Vagina (tissue), 2 donors: ENCODE results near the gene EYS.

Experiments
- POLR2A ChIP-seq, 2 donors: fragments of 450-650 bp; IDR thresholded peaks; one replicate each; pipeline ENCODE4 v1.6.1; 2017; ENCODE audit warnings: antibody characterized with exemption in 2 of 2, mild to moderate bottlenecking in 2 of 2, moderate library complexity in 2 of 2
- POLR2AphosphoS5 ChIP-seq, 2 donors: sonication (generic); formaldehyde crosslinking; IDR thresholded peaks; one replicate each; pipeline ENCODE4 v1.9.0; 2017; ENCODE audit warnings: antibody characterized with exemption in 2 of 2, mild to moderate bottlenecking in 2 of 2, low read depth in 1 of 2; ENCODE audit not compliant: insufficient read depth in 1 of 2
- TF ChIP-seq, protein P1 (sequence below), 3 experiments: fragments of 450-650 bp in 2 of 3; fragments of 200-600 bp in 1 of 3; sonication (generic) in 1 of 3; IDR thresholded peaks; one replicate each; pipeline ENCODE4 v1.5.1; 2017 to 2019; ENCODE audit warnings: antibody characterized with exemption in 3 of 3, mild to moderate bottlenecking in 2 of 3, moderate library complexity in 2 of 3

DNA sequence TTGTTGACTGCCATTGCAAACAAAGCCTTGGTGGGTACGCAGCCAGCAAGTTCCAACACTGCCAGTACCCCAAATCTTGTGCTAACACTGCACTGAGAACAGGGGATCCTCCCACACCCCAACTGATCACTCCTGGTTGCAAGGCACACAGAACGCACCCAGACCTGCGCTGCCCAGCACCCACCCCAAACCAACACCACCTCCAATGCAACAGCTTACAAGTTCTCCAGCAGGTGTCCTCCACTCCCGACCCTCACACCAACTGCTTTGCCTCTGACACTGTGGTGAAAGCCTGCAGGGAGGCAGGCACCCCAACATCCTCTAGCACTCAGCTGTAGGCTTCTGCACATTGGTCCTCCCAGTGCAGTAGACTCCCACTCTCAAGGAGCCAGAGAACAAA, 39.3 kb upstream of the EYS start:
- TF ChIP-seq POLR2A (IDR thresholded peaks at IDR 0.05) (no peak), POLR2AphosphoS5 (IDR thresholded peaks at IDR 0.05; ENCODE audit: insufficient read depth in 1 of 2, low read depth in 1 of 2) (no peak)
- TF ChIP-seq, protein P1, sequence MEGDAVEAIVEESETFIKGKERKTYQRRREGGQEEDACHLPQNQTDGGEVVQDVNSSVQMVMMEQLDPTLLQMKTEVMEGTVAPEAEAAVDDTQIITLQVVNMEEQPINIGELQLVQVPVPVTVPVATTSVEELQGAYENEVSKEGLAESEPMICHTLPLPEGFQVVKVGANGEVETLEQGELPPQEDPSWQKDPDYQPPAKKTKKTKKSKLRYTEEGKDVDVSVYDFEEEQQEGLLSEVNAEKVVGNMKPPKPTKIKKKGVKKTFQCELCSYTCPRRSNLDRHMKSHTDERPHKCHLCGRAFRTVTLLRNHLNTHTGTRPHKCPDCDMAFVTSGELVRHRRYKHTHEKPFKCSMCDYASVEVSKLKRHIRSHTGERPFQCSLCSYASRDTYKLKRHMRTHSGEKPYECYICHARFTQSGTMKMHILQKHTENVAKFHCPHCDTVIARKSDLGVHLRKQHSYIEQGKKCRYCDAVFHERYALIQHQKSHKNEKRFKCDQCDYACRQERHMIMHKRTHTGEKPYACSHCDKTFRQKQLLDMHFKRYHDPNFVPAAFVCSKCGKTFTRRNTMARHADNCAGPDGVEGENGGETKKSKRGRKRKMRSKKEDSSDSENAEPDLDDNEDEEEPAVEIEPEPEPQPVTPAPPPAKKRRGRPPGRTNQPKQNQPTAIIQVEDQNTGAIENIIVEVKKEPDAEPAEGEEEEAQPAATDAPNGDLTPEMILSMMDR (IDR thresholded peaks at IDR 0.05) = no peak
